ENCODE data around the gene CDH23.

DNA sequence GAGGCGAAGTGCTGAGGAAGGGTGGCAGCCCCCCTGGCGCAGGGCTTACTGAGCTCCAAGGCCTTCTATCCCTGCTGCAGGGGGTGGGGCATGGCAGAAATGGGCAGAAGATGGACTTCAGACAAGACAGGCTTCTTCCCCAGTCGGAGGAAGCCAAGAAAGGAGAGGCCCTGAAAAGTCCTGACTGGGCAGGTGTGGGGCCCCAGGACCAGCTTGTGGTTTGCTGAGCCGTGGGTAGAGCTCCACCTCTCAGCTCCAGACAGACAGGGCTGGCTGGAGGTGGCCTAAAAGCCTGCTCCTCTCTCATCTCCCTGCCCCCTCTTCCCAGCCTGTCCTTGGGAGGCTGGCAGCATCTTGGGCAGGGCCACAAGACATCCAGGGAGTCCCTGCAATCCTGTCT, 255.2 kb downstream of the CDH23 start:
- TF ChIP-seq, protein P1, sequence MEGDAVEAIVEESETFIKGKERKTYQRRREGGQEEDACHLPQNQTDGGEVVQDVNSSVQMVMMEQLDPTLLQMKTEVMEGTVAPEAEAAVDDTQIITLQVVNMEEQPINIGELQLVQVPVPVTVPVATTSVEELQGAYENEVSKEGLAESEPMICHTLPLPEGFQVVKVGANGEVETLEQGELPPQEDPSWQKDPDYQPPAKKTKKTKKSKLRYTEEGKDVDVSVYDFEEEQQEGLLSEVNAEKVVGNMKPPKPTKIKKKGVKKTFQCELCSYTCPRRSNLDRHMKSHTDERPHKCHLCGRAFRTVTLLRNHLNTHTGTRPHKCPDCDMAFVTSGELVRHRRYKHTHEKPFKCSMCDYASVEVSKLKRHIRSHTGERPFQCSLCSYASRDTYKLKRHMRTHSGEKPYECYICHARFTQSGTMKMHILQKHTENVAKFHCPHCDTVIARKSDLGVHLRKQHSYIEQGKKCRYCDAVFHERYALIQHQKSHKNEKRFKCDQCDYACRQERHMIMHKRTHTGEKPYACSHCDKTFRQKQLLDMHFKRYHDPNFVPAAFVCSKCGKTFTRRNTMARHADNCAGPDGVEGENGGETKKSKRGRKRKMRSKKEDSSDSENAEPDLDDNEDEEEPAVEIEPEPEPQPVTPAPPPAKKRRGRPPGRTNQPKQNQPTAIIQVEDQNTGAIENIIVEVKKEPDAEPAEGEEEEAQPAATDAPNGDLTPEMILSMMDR (IDR thresholded peaks at IDR 0.05; ENCODE audit: low read length), result no peak
- TF ChIP-seq EZH2phosphoT487 (IDR thresholded peaks at IDR 0.05; ENCODE audit: low read length), result no peak

Data from MM.1S (cell line).